Measurements from ENCODE around the gene NDP.

DNA sequence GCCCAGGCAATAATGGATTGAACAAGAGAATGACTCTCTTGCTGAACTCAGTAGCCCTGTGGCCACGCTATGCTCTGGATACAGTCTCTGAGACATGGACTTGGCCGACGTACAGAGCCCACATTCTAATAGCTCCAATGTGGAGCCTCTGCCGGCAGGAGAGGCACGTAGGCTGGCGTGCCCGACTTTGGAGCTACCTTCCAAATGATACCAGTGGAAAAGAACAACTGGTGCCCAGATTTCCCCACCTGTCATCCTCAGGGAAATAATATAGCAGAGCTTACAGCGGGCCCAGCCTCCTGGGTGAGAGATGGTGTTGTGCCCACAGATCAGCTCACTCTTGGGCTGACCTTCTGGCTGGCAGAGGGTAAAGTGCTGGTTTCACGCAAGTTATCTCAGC, 10.6 kb downstream of the NDP start:
- TF ChIP-seq, protein P1, sequence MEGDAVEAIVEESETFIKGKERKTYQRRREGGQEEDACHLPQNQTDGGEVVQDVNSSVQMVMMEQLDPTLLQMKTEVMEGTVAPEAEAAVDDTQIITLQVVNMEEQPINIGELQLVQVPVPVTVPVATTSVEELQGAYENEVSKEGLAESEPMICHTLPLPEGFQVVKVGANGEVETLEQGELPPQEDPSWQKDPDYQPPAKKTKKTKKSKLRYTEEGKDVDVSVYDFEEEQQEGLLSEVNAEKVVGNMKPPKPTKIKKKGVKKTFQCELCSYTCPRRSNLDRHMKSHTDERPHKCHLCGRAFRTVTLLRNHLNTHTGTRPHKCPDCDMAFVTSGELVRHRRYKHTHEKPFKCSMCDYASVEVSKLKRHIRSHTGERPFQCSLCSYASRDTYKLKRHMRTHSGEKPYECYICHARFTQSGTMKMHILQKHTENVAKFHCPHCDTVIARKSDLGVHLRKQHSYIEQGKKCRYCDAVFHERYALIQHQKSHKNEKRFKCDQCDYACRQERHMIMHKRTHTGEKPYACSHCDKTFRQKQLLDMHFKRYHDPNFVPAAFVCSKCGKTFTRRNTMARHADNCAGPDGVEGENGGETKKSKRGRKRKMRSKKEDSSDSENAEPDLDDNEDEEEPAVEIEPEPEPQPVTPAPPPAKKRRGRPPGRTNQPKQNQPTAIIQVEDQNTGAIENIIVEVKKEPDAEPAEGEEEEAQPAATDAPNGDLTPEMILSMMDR (IDR thresholded peaks at IDR 0.05; ENCODE audit: borderline replicate concordance, extremely low read depth, low read length, poor library complexity, severe bottlenecking): no peak
- TF ChIP-seq EZH2 (IDR thresholded peaks at IDR 0.05; ENCODE audit: borderline replicate concordance, low read depth, low read length, severe bottlenecking): no peak

Data from DND-41 (cell line).